Astrocyte of the cerebellum (primary cell): Measurements from ENCODE around the gene SNUPN.
"Not testable (repeated sequence)": the region's sequence is repeated elsewhere in the genome, so short reads cannot be mapped to it uniquely, and the experiment has no call there.

Source experiments
- DNase-seq: peaks from one replicate; pipeline ENCODE4 v3.0.0-alpha.2; 2011; ENCODE audit warnings: low read depth
- H3K4me3 ChIP-seq: 2 replicates; pipeline ENCODE4 v1.5.1; 2011; ENCODE audit warnings: mild to moderate bottlenecking, low read depth, low read length, moderate library complexity
- CTCF ChIP-seq: IDR thresholded peaks from 2 replicates; pipeline ENCODE4 v1.5.1; 2012; ENCODE audit warnings: low read length, low read depth, moderate library complexity, mild to moderate bottlenecking; ENCODE audit errors: missing control alignments
- in situ Hi-C: cut with HindIII; loops from 2 replicates; pipeline ENCODE4 v1.10.0; 2017; ENCODE audit warnings: low sequenced_read_pairs

Gene SNUPN

GRCh38 chr15:75584121-75584520 is 41.4 kb downstream of the SNUPN start:
- no peak for DNase-seq
- TF ChIP-seq CTCF, result no peak
- H3K4me3 ChIP-seq, result no peak overlapping the region
- in situ Hi-C loops, result no loop called here

- DNase-seq, result no peak
- in situ Hi-C loops, result no loop called here
- no peak overlapping the region for H3K4me3 ChIP-seq
- no peak for TF ChIP-seq CTCF
Observed at GRCh38 chr15:75583701-75584100, 41.8 kb downstream of the SNUPN start.

- DNase-seq, H3K4me3 ChIP-seq, in situ Hi-C loops: not testable (repeated sequence)
Observed at GRCh38 chr15:75582943-75583342, 42.6 kb downstream of the SNUPN start.

- in situ Hi-C loops, result loop anchor here (5.0 kb wide), 1 partner anchor 72 kb away; no protein-coding TSS in a partner anchor
- peak; percentile 58 for DNase-seq
- peak; percentile 36 for TF ChIP-seq CTCF
- H3K4me3 ChIP-seq, result peak within 1 kb of the TSS; percentile 89
Observed at GRCh38 chr15:75578948-75579920, 46.3 kb downstream of the SNUPN start, which contains the start of gene PTPN9. Gene PTPN9 (minus strand): TSS chr15:75579315. CDS start chr15:75578776, 539 bp downstream.

GRCh38 chr15:75578173-75578947 is 47.2 kb downstream of the SNUPN start:
- DNase-seq, result no peak
- peak overlapping the region; percentile 89 for H3K4me3 ChIP-seq
- no peak for TF ChIP-seq CTCF
- in situ Hi-C loops, result loop anchor here (5.0 kb wide), 1 partner anchor 71 kb away; no protein-coding TSS in a partner anchor

GRCh38 chr15:75577401-75578172 is 47.9 kb downstream of the SNUPN start:
- in situ Hi-C loops, result loop anchor here (5.0 kb wide), 1 partner anchor 70 kb away; no protein-coding TSS in a partner anchor
- H3K4me3 ChIP-seq, result peak overlapping the region; percentile 89
- no peak for TF ChIP-seq CTCF
- DNase-seq, result no peak
